Colonic mucosa (tissue), 4 donors: ENCODE results near the gene ARSB. TPM values are rescaled to one million over a fixed set of nuclear protein-coding genes. Genes with fewer than 3 reads are reported as not detected.

Experiments
- DNase-seq: peaks from one replicate; pipeline ENCODE4 v3.0.0-alpha.2; 2020
- H3K27ac ChIP-seq: fragments of 200-600 bp; one replicate; pipeline ENCODE4 v1.8.0; 2021
- H3K27me3 ChIP-seq: fragments of 200-600 bp; one replicate; pipeline ENCODE4 v1.8.0; 2021
- H3K36me3 ChIP-seq: fragments of 200-600 bp; one replicate; pipeline ENCODE4 v1.8.0; 2021
- H3K4me1 ChIP-seq: fragments of 200-600 bp; one replicate; pipeline ENCODE4 v1.8.0; 2021; ENCODE audit warnings: mild to moderate bottlenecking
- H3K4me3 ChIP-seq: fragments of 200-600 bp; one replicate; pipeline ENCODE4 v1.8.0; 2021
- H3K9ac ChIP-seq, 2 donors: one replicate each; pipeline ENCODE4 v1.7.0; 2013; ENCODE audit warnings: control low read depth in 2 of 2, low read depth in 2 of 2, low read length in 2 of 2
- H3K9me3 ChIP-seq: fragments of 200-600 bp; one replicate; pipeline ENCODE4 v1.8.0; 2021
- CTCF ChIP-seq: fragments of 200-600 bp; IDR thresholded peaks from one replicate; pipeline ENCODE4 v1.8.0; 2022; ENCODE audit warnings: antibody characterized with exemption, mild to moderate bottlenecking
- intact Hi-C: fragments of 100-400 bp; cut with DNase I; formaldehyde crosslinking; loops from one replicate; pipeline ENCODE4 v1.14.1; 2022
- total RNA-seq, 2 donors: library from RNA; stranded (reverse); fragmentation: NEBNext Ultra II Directional in 1 of 2; extraction: Animal tissue kit (Norgen Biotek cat#: 25700) in 1 of 2; gene quantifications; one replicate each; pipeline ENCODE4 v1.2.1, GENCODE V29; 2021
- donor health status: healthy.
- donor health status: DM: no; HTN: no; CAD: no.
- donor health status: DM: no; HTN: no; CAD: no.

The ARSB gene
- total RNA-seq, 2 donors from 2014 or later = 10.1 to 11.4 TPM

GRCh38 chr5:78785454-78785853 is 199.7 kb downstream of the ARSB start:
- Histone ChIP-seq H3K27me3 (no peaks in the 10 kb centered on the region), H3K4me1 (no peaks in the 10 kb centered on the region), H3K36me3 (no peaks in the 10 kb centered on the region), H3K9me3 (no peaks in the 10 kb centered on the region), H3K9ac (no peak overlapping the region), H3K27ac (no peak overlapping the region), H3K4me3 (no peak overlapping the region)
- intact Hi-C loops = no loop called here
- DNase-seq = no peak
- TF ChIP-seq CTCF = no peak

- Histone ChIP-seq H3K27me3 (no peaks in the 10 kb centered on the region), H3K9me3 (no peaks in the 10 kb centered on the region), H3K4me3 (no peak overlapping the region), H3K36me3 (no peaks in the 10 kb centered on the region), H3K4me1 (no peaks in the 10 kb centered on the region), H3K9ac (no peak overlapping the region), H3K27ac (no peak overlapping the region)
- intact Hi-C loops = no loop called here
- no peak for DNase-seq
- no peak for TF ChIP-seq CTCF
Observed at GRCh38 chr5:78783434-78784130, 201.5 kb downstream of the ARSB start.

GRCh38 chr5:78782728-78783127 is 202.4 kb downstream of the ARSB start:
- TF ChIP-seq CTCF = no peak
- Histone ChIP-seq H3K9ac (no peak overlapping the region), H3K9me3 (no peaks in the 10 kb centered on the region), H3K4me3 (no peak overlapping the region), H3K27ac (no peak overlapping the region), H3K27me3 (no peaks in the 10 kb centered on the region), H3K36me3 (no peaks in the 10 kb centered on the region), H3K4me1 (no peaks in the 10 kb centered on the region)
- intact Hi-C loops = no loop called here
- DNase-seq = no peak

- DNase-seq = no peak
- no peak for TF ChIP-seq CTCF
- Histone ChIP-seq H3K4me3 (no peak overlapping the region), H3K4me1 (no peaks in the 10 kb centered on the region), H3K27me3 (no peaks in the 10 kb centered on the region), H3K27ac (no peak overlapping the region), H3K36me3 (no peaks in the 10 kb centered on the region), H3K9ac (no peak overlapping the region), H3K9me3 (no peaks in the 10 kb centered on the region)
- intact Hi-C loops = no loop called here
Observed at GRCh38 chr5:78781611-78782286, 203.4 kb downstream of the ARSB start.

- H3K36me3 ChIP-seq = no peaks in the 10 kb centered on the region
- TF ChIP-seq CTCF = no peak
- intact Hi-C loops = no loop called here
- H3K9ac ChIP-seq = no peak overlapping the region
- no peak for DNase-seq
- H3K9me3 ChIP-seq = no peaks in the 10 kb centered on the region
- H3K4me3 ChIP-seq = no peak overlapping the region
- no peaks in the 10 kb centered on the region for H3K4me1 ChIP-seq
- H3K27ac ChIP-seq = no peak overlapping the region
- no peaks in the 10 kb centered on the region for H3K27me3 ChIP-seq
Observed at GRCh38 chr5:78779771-78780616, 205.1 kb downstream of the ARSB start.
